Vagina (tissue), 2 donors: Measurements from ENCODE around the gene NXNL1. TPM values are rescaled to one million over a fixed set of nuclear protein-coding genes. Genes with fewer than 3 reads are reported as not detected.

ENCODE experiments used
- DNase-seq, 2 donors: peaks; one replicate each; pipeline ENCODE4 v3.0.0-alpha.2; 2017; ENCODE audit errors: extremely low spot score in 2 of 2
- H3K27ac ChIP-seq: fragments of 200-600 bp; sonication (generic); one replicate; pipeline ENCODE4 v1.5.1; 2019
- H3K27me3 ChIP-seq: fragments of 200-600 bp; sonication (generic); one replicate; pipeline ENCODE4 v1.5.1; 2019
- H3K36me3 ChIP-seq, 2 donors: fragments of 200-600 bp; sonication (generic); one replicate each; pipeline ENCODE4 v1.5.1; 2017 to 2019
- H3K4me1 ChIP-seq: fragments of 200-600 bp; sonication (generic); one replicate; pipeline ENCODE4 v1.5.1; 2019
- H3K4me3 ChIP-seq, 2 donors: fragments of 200-600 bp; sonication (generic); 1 replicate in 1 of 2; 2 replicates in 1 of 2; pipeline ENCODE4 v1.5.1; 2016 to 2019
- H3K9me3 ChIP-seq: fragments of 200-600 bp; sonication (generic); one replicate; pipeline ENCODE4 v1.5.1; 2019
- POLR2A ChIP-seq, 2 donors: fragments of 450-650 bp; IDR thresholded peaks; one replicate each; pipeline ENCODE4 v1.6.1; 2017; ENCODE audit warnings: antibody characterized with exemption in 2 of 2, mild to moderate bottlenecking in 2 of 2, moderate library complexity in 2 of 2
- POLR2AphosphoS5 ChIP-seq, 2 donors: sonication (generic); formaldehyde crosslinking; IDR thresholded peaks; one replicate each; pipeline ENCODE4 v1.9.0; 2017; ENCODE audit warnings: antibody characterized with exemption in 2 of 2, mild to moderate bottlenecking in 2 of 2, low read depth in 1 of 2; ENCODE audit not compliant: insufficient read depth in 1 of 2
- intact Hi-C: fragments of 100-400 bp; cut with DNase I; formaldehyde crosslinking; loops from one replicate; pipeline ENCODE4 v1.15.1; 2023
- total RNA-seq: library from RNA; depleted of rRNA; stranded (reverse); fragments of >200 nt; gene quantifications from one replicate; pipeline ENCODE4 v1.2.3, GENCODE V29; 2016
- TF ChIP-seq, protein P1 (sequence below), 3 experiments: fragments of 450-650 bp in 2 of 3; fragments of 200-600 bp in 1 of 3; sonication (generic) in 1 of 3; IDR thresholded peaks; one replicate each; pipeline ENCODE4 v1.5.1; 2017 to 2019; ENCODE audit warnings: antibody characterized with exemption in 3 of 3, mild to moderate bottlenecking in 2 of 3, moderate library complexity in 2 of 3

NXNL1 gene
- total RNA-seq, 1 donor from 2014 or later = not detected

GRCh38 chr19:17456127-17456526, 4.6 kb downstream of the NXNL1 start:
- no peak overlapping the region for H3K27ac ChIP-seq
- intact Hi-C loops = no loop called here
- H3K4me3 ChIP-seq = no peak overlapping the region
- H3K4me1 ChIP-seq = peaks cover 14% of the 10 kb centered on the region
- no peak for DNase-seq
- TF ChIP-seq, protein P1, sequence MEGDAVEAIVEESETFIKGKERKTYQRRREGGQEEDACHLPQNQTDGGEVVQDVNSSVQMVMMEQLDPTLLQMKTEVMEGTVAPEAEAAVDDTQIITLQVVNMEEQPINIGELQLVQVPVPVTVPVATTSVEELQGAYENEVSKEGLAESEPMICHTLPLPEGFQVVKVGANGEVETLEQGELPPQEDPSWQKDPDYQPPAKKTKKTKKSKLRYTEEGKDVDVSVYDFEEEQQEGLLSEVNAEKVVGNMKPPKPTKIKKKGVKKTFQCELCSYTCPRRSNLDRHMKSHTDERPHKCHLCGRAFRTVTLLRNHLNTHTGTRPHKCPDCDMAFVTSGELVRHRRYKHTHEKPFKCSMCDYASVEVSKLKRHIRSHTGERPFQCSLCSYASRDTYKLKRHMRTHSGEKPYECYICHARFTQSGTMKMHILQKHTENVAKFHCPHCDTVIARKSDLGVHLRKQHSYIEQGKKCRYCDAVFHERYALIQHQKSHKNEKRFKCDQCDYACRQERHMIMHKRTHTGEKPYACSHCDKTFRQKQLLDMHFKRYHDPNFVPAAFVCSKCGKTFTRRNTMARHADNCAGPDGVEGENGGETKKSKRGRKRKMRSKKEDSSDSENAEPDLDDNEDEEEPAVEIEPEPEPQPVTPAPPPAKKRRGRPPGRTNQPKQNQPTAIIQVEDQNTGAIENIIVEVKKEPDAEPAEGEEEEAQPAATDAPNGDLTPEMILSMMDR (IDR thresholded peaks at IDR 0.05) = no peak
- no peak for TF ChIP-seq POLR2A (IDR thresholded peaks at IDR 0.05)
- TF ChIP-seq POLR2AphosphoS5 (IDR thresholded peaks at IDR 0.05; ENCODE audit: insufficient read depth in 1 of 2, low read depth in 1 of 2) = no peak
- H3K36me3 ChIP-seq = no peaks in the 10 kb centered on the region
- H3K9me3 ChIP-seq = no peaks in the 10 kb centered on the region
- peaks cover 9% of the 10 kb centered on the region for H3K27me3 ChIP-seq

DNA sequence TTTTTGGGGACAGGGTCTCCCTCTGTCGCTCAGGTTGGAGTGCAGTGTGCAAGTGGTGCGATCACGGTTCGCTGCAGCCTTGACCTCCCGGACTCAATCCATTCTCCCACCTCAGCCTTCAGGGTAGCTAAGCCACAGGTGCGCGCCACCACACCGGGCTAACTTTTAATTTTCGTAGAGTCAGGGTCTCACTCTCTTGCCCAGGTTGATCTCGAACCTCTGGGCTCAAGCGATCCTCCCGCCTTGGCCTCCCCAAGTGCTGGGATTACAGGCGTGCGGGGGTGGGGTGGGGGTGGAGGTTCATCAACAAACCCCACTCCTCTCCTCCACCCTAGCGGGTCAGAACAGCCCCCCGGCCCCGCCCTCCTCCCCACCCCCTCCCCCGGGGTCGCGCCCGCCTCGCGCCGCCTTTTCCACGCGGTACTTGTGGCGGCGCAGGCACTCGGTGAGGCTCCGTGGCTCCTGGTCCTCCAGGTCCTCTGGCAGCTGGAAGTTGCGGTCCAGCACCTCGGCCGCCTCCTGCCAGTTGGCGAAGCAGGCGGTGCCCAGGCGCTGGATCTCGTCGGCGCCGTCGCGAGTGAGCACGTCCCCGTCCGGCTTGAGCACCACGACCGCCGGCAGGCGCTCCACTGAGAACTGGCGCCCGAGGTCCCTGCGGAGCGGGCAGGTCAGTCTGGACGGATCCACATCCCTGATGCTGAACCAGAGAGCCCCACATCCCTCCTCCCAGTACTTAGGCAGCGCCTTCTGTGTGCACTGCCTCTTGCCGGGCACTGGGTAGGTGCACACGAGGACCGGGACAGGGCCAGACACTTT, 5.2 kb downstream of the NXNL1 start:
- TF ChIP-seq, protein P1 (IDR thresholded peaks at IDR 0.05) = no peak
- TF ChIP-seq POLR2A (IDR thresholded peaks at IDR 0.05) (no peak), POLR2AphosphoS5 (IDR thresholded peaks at IDR 0.05; ENCODE audit: insufficient read depth in 1 of 2, low read depth in 1 of 2) (no peak)
- no peak for DNase-seq
- H3K27ac ChIP-seq = no peak overlapping the region
- H3K27me3 ChIP-seq = peaks cover 9% of the 10 kb centered on the region
- no peaks in the 10 kb centered on the region for H3K9me3 ChIP-seq
- no peak overlapping the region for H3K4me3 ChIP-seq
- intact Hi-C loops = no loop called here
- H3K36me3 ChIP-seq = no peaks in the 10 kb centered on the region
- H3K4me1 ChIP-seq = peaks cover 18% of the 10 kb centered on the region

GRCh38 chr19:17454576-17455071, 6.1 kb downstream of the NXNL1 start:
- H3K27ac ChIP-seq = no peak overlapping the region
- no peak overlapping the region for H3K4me3 ChIP-seq
- no peaks in the 10 kb centered on the region for H3K36me3 ChIP-seq
- no peak for DNase-seq
- H3K4me1 ChIP-seq = peaks cover 18% of the 10 kb centered on the region
- no peak for TF ChIP-seq POLR2AphosphoS5 (IDR thresholded peaks at IDR 0.05; ENCODE audit: insufficient read depth in 1 of 2, low read depth in 1 of 2)
- TF ChIP-seq, protein P1 (IDR thresholded peaks at IDR 0.05) = no peak
- no peak for TF ChIP-seq POLR2A (IDR thresholded peaks at IDR 0.05)
- H3K27me3 ChIP-seq = peaks cover 9% of the 10 kb centered on the region
- intact Hi-C loops = no loop called here
- H3K9me3 ChIP-seq = no peaks in the 10 kb centered on the region

DNA sequence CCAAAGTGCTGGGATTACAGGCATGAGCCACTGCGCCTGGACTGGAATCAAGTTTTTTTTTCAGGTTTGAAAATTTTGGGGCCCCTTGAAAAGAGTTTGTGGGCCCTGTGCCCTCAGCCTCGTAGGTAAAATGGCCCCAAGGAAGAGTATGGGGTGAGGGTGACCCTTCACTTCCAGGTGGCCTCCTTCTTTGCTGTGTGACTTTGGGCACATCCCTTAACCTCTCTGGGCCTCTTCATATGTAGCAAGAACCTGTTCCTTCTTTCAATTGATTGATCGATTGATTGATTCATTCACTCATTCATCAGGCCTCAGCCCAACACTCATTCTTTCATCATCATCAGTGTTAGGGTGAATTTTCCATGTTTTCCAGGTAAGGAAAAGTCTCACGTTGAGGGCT, 8.9 kb downstream of the NXNL1 start:
- Histone ChIP-seq H3K27me3 (peaks cover 9% of the 10 kb centered on the region), H3K4me1 (peaks cover 26% of the 10 kb centered on the region), H3K9me3 (no peaks in the 10 kb centered on the region), H3K27ac (no peak overlapping the region), H3K4me3 (no peak overlapping the region), H3K36me3 (no peaks in the 10 kb centered on the region)
- intact Hi-C loops = no loop called here
- TF ChIP-seq, protein P1 (IDR thresholded peaks at IDR 0.05) = no peak
- no peak for TF ChIP-seq POLR2A (IDR thresholded peaks at IDR 0.05)
- TF ChIP-seq POLR2AphosphoS5 (IDR thresholded peaks at IDR 0.05; ENCODE audit: insufficient read depth in 1 of 2, low read depth in 1 of 2) = no peak
- no peak for DNase-seq
